NCI-H1417 (cell line): Measurements from ENCODE around the gene IRS1.

Experiments
- DNase-seq, 3 experiments: peaks; one replicate each; lab custom pipeline; 2025; lab: John Stamatoyannopoulos, UW

IRS1 gene

DNA sequence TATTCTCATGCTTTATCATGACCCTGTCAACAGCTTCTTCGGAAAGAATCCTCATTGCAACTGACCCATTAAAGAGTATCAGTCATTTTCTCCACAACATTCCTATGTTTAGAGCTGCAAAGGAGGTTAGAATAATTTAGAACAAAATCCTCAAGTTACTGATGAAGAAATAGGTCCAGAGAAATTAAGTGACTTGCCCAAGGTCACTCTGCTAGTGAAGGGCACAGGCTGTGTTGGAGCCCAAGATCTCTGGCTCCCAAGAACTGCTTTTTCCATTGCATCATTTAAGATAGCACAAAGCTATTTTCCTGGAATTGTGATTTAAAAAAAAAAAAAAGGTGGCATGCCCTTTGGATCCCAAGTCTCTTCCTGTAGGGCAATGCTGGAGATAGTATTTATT is 9.6 kb downstream of the IRS1 start:
- DNase-seq = no peak

DNA sequence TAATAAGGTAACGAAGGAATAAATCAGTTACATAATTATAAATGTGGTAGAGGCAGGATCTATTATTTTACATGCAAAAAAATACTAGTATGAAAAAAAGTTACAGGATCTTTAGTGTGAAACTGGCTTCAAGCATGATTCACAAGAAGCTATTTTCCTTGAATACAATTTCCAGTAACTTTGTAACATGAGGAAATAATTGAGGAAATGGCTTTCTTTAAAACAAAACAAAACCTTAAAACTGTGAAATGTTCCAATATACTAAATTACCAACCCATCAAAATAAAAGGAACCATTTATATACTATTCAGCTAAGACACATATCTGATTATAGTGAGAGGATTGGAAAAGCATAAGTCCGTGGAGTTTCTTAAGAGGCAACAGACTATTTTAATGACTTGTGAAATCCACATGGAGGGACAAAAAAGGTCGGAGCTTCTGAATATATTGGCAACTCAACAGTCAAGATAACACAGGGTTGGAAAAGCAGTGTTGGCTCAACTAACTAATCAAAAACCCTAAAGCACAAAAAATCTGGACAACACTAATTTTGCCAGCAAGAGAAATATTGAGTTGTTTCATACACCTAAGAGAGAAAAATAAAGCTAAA is 10.6 kb downstream of the IRS1 start:
- no peak for DNase-seq

DNA sequence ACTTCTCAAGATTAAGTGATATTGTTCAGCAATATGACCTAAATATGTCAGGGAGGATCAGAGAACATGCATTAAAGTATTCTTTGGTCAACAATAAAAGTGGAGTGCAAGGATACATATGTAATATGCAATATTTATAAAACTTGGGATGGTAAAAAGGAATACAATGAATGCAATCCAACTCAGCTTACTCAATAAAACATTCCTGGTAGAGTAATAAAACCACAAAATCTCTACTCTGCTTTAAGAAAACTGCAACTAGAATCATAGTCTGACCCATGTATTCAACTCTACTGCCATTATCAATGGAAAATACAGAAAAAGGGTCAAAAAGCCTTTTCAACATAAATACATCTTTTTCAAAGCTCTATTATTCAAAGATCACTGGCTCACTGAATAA is 11.6 kb downstream of the IRS1 start:
- DNase-seq = no peak

DNA sequence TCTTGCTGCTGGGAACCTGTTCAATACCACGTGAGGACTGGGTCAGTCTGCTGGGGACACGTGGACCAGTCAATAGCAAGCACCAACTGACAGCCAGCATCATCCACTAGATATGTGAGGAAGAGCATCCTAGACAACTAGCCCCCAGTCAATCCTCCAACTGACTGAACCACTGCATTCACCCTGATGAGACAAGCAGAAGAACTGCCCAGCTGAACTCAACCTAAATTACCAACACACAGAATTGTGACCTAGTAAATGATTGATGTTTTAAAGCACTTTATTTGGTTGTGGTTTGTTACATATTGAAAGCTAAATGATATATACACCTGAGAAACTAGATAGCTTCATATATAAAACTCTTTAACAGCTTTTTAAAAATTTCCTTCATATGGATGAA is 15.7 kb downstream of the IRS1 start:
- DNase-seq = no peak

DNA sequence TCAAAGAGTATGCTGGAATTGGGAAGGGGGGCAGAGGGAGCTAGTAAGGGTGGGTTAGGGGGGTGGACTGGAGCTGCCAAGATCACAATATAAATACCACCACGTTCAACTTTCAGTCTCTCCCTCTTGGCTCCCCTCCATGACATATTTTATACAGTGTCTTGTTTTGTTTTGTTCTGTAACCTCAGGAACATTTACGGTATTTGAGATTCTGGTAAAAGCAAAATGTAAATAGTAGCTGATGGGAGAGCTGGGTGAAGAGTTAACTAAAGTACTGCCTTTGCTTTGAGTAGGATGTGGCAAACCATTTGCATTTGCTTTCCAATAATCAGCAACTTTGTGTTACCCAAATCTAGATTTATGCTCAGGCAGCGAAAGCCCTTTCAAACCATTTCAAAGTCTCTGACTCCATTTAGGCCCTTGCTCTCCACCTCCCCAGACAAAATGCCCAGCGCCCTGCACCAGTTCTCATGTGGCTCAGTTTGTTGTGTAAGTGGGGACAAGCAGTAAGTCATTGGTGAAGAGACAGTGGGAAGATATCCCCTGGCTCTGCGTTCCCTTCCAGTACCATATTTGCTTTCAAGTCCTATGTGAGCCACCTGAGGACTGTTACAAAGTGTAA is 17.4 kb downstream of the IRS1 start:
- no peak for DNase-seq

DNA sequence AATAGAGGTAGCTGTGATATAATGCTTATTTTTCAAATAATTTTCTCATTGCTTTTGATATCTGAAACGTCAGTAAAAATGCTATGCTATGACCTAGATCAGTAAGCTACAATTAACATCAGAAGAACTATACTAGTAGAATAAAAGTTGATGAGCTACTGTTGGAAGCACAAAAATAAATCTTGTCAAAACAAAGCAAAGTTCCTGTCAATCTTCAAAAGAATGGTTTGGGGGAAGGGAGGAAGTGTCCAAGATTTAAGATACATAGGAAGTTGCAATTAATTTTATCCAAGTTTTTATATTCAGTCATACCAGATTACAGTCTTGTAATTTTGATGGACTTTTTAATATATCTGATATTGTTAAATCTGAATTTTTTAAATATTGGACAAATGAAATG is 19.2 kb downstream of the IRS1 start:
- DNase-seq = no peak

DNA sequence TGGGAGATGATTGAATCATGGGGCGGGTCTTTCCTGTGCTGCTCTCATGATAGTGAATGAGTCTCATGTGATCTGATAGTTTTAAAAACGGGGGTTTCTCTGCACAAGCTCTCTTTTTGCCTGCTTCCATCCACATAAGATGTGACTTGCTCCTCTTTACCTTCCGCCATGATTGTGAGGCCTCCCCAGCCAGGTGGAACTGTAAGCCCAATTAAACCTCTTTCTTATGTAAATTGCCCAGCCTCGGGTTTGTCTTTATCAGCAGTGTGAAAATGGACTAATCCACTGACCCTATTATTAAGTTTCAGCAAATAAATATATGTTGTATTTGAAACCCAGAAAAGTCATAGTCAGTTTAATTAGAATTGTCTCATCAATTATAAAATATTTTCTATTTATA is 22.0 kb downstream of the IRS1 start:
- no peak for DNase-seq

DNA sequence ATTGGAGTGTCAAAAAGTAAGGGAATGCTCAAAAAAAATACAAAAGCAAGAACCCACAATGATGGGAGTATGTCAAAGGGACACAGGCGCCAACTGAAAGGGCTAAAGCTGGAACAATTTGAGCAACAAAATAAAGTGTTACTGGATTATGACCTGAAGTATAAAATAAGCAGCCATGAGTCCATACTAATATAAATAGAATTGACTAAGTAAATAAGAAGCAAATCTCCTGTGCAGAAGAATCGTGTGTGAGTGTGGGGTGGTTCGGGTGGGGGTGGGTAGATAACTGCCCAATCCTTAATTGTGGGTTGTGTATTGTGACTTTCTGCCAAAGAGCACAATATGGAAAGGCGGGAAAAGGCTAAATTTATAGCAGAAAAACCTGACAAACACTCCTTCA is 23.5 kb downstream of the IRS1 start:
- no peak for DNase-seq

DNA sequence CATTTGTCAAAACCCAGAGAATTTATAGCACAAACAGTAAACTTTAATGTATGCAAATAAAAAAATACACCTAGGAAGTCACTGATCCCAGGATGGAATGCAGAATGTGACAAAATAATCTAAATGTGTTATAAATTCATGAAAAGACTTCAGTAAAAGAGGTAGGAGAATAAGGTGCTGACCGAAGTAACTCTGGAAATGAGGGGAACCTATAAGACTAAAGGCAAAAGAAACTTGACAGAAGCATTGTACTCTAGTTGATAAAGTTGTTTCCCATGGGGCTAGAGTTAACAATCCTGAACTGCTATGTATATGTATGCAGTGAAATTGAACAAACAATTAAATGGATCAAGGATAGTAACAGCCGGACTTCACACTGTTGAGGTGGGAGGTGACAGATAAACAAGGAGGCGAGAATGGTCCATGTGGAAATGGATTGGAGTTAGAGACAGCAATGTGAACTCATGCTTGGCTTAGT is 24.5 kb downstream of the IRS1 start:
- DNase-seq = no peak

DNA sequence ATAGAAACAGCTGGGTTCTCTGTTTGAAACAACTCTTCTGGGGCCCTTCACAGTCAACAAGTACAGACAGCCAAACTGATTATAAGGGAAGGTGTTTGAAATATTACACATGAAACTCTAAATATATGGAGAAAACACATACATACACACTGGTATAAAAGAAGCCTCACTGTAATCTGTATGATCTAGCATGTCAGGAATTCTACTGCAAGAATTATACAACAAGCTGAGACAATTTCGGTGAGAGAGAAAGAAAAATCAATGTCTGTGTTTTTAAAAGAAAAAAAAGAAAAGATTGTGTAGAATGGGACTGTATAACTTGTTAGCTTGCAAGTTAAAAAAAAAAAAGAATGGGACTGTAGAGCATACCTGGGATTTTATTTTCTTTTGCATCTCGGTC is 26.3 kb downstream of the IRS1 start:
- no peak for DNase-seq

DNA sequence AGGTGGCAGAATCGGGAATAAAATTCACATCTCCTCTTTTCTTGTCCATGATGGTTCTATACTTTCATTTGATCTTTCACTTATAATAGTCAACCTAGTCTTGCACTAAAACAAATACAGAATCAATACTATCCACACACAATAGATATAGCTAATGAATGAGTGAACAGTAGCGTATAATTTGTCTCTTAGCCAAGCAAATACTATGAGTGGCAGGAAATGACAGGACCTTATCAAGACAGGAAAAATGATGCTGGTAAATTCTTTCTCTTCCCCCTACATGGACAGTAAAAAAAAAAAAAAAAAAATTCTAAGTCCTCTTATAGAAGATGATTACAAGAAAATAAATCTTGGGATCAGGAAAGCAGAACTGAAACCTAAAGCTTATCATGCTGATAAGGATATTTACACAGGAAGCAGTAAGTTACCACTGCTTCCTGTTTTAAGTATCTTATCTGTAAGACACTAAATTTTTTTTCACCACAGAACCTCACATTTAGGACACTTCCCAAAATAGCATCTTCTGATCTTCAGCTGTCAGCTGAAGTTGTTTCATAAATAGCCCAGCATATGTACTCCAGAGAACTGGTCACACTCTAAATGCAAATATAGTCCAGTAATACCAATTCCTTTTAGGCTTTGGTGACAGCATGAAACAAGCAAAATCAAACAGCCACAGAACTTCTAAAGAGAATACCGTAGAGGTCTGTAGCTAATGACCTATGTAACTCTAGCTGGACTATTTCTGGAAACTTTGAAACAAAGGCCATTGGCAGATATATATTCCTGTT is 27.0 kb downstream of the IRS1 start:
- peak in 1 of 3 experiments; percentile 30 for DNase-seq

DNA sequence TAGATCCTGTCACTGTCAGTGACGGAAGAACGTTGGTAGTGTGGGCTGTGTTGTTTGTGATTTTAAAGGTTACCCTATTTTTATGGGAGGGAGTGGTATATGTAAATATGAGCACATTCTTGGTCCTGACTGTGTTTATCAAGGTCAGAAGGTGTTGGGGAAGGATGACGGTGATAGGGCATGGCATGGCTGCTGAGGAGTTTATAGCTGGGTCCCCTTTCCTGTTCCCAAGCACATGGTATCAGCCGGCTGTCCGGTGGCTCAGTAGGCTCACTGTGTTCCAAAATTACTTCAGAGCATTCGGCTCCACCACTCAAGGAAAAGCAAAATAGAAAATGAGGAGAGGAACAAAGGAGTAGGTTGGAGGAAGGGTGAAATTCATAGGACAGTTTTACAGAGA is 28.6 kb downstream of the IRS1 start:
- DNase-seq = no peak

DNA sequence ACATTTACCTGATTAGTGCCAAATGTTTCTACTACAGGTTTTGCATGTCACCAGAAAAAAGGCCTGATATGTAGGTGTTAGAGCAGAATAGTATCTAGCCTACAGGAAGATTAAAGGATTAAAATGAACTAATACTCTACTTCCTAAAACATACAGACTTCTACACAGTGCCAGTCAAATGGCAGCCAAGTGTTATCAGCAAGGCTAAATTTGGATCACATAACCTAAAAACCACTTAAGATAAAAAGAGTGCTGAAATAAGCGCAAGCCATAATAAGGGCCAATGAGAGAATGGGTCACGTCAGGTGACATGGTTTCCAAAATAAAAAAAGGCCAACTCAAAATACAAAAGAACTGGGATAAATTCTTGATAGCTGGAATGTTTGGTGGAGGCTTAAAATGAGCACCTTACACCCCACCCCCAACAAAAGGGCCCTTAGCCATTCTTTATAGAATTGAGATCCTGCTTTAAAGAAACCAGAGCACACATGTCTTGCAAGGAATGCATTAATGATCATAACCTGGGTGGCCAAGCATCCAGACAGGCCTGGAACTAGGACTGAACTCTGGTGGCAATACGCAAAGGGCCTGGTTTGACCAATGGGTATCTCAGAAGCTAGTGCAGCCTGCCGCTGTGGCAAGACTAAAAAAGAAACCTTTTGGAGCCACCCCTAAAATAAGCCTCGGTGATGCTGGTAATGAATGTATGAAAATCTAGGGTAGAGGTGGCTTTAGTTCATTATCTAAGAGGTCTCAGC is 32.4 kb downstream of the IRS1 start:
- DNase-seq = no peak

DNA sequence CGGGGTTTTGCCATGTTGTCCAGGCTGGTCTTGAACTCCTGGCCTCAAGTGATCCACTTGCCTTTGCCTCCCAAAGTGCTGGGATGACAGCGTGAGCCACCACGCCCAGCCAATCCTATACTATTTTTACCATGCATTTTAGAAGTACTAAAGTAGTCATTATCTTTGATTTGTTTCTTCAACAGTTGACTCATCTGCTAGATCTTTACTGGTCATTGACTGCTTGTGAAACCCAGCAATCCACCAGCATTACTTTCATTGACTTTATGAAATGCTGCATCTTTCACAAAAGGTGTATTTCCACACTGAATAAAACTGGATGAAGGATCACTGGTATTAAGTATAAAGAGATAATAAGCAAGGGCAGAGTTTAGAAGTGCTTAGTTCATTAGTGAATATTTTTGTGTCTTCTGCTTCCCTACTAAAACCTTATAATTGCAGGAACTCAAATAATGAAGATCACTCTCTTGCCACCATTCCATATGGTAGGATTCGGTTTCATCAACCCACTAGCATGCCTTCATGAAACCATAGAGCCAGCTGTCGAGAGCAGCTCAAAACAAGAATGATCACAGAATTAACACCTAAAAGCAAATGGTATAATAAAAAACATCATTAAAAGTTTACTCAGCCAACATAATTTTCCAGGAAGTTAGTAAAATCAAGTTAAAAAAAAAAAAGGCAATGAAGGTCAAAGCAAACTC is 33.1 kb downstream of the IRS1 start:
- DNase-seq = no peak

DNA sequence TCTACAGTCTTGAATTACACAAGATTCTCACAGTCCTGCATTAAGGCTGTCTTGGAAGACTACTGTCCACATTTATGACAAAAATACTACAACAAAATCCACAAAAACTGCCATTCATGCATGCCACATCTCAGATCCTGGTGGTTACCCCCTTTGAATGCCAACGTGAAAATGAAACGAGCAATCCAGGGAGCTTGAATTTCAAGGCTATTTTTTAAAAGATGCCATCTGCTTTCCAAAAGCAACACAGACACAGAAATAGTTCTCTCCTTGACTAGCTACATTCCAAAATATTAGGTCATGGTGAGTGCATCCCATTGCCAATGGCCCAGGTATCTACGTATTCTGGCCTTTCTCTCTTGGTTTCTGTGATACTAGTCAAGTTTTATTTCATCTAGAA is 36.3 kb downstream of the IRS1 start:
- no peak for DNase-seq

DNA sequence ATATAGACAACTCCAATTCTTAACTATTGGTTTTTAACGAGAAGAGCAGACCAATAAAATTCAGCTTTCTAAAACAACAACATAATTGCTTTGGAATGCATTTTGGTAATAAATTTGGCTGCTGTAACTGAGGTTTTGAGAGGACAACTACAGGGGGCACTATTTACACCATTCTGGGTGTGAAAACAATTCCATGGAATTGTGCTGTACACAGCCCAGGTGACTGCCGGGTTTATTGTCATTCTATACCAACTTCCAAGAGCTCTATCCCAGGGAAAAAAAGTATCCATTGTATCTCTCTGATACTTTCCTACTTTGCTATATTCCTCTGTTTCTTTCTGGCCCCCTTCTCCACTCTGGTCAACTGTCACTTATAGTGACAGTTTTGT is 38.4 kb downstream of the IRS1 start:
- DNase-seq = no peak

DNA sequence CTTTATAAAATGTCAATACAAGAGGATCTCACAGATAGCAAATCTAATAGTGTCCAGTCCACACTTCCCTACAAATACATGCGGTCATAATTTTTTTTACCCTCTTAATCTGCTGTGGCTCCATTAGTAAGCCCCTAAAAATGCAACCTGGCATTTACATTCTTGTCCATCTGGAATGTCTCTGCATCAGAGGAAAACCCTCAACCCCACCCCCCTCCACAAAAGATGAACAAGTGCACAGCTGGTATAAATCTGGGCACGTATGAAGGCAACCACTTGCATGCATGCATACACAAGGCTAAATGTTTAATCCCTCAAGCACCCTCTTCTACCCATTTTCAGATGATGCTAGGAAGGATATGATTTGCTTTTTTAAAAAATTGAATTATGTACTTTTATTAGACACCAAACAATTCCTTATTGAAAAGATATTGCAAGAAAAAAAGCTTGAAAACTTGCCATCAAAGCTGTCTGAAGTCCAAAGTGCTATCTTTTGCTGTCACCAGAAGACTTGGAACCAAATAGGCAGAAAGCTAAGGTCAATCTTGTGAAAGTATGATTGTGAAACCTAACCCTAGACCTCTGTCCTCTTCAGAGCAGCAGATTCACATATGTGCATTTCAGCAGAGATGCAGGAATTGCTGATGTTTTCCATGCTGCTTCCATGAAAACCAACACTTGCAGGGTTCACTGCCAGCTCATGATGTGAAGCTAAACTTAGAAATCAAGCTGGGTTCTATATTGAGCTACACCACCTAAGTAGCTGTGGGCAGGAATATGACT is 39.0 kb downstream of the IRS1 start:
- DNase-seq = no peak

DNA sequence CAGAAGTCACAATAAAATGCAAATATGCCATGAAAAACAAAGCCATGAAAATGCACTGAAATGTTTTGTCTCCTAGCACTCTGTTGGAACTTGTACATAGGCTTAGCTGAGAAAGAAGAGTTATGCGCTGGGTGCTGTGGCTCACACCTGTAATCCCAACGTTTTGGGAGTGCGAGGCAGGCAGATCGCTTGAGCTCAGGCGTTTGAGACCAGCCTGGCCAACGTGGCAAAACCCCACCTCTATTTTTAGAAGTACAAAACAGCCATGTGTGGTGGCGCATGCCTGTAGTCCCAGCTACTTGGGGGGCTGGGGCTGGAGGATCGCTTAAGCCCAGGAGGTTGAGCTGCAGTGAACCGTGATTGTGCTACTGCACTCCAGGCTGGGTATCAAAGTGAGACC is 39.9 kb downstream of the IRS1 start:
- DNase-seq = no peak

DNA sequence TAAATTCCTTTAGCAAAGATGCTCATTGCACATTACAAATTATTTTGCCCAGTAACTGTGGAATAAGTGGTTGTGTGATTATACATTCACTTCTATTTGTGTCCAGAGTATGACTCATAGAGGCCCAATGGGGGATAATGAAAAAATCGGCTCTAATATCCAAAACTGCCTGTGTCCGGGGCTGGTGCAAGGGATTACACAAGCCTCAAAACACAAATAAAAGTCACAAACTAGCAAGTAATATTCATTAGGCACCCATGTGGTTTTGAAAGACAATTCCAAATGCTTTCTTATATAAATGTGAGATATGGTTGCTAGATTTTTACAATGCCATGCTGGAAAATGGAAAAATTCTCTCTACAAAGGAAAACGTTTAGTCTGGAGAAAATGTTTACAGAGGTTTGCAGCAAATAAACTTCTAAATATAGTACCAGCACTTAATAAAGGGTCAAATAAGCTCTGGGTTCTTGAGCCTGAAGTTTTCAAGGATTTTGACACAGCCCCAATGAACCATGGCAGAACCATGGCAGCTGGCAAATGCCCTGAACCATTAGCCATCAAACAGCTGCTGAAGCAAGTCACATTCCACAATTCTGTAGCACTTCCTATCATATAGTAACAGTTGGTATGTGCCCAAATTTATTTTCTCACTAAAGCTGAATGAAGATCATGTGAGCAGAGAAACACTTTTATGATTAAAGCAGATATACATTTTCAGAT is 40.5 kb downstream of the IRS1 start:
- DNase-seq = no peak

DNA sequence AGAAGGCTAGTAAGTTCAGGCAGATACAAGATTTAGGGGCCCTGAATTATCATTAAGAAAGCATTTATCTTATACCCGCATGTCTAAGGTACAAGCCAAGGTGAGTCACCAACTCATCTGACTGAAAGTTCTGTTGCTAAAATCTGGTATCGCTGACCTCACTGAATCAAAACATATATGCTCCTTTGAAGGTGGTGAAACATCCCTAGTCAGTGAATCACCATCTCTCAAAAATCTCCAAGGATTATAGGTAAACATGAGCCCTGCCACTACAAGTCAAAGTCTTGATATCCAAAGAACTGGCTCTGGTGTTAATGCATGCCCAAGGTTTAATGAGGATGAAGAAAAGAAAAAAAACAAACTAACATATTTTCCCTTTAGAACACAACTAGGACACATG is 43.5 kb downstream of the IRS1 start:
- peak in 1 of 3 experiments; percentile 42 for DNase-seq

DNA sequence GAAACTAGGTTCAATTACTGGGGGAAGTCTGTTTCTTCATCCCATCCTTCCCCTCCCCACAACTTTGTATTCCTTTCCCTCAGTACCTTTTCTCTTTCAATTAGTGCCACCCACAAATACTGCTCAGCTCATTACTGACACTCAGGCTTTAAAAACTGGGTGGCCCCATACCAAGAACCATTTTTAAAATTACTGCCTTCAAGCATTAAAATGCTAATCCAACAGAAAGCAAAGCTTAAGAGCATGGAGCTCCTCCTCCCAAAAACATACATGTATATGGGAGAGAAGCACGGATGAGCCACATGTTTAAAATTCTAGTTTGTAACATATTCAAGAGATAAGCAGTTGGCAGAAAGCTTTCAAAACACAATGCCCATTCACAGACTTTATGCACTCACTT is 44.0 kb downstream of the IRS1 start:
- peak in 2 of 3 experiments; percentile 15 to 75 for DNase-seq
